DND-41 (cell line): ENCODE data around the gene WDR62.

Source experiments
- CTCF ChIP-seq: IDR thresholded peaks from 2 replicates; pipeline ENCODE4 v1.5.1; 2012; ENCODE audit warnings: borderline replicate concordance, low read length, moderate library complexity, mild to moderate bottlenecking; ENCODE audit not compliant: poor library complexity, severe bottlenecking; ENCODE audit errors: extremely low read depth
- EZH2 ChIP-seq: IDR thresholded peaks from 3 replicates; pipeline ENCODE4 v1.6.1; 2012; ENCODE audit warnings: borderline replicate concordance, low read depth, mild to moderate bottlenecking, moderate library complexity, low read length, inconsistent platforms; ENCODE audit not compliant: severe bottlenecking

GRCh38 chr19:36106441-36106840 is 51.7 kb downstream of the WDR62 start:
- TF ChIP-seq CTCF (no peak), EZH2 (no peak)
